ENCODE results near the gene JADE3.

DNA sequence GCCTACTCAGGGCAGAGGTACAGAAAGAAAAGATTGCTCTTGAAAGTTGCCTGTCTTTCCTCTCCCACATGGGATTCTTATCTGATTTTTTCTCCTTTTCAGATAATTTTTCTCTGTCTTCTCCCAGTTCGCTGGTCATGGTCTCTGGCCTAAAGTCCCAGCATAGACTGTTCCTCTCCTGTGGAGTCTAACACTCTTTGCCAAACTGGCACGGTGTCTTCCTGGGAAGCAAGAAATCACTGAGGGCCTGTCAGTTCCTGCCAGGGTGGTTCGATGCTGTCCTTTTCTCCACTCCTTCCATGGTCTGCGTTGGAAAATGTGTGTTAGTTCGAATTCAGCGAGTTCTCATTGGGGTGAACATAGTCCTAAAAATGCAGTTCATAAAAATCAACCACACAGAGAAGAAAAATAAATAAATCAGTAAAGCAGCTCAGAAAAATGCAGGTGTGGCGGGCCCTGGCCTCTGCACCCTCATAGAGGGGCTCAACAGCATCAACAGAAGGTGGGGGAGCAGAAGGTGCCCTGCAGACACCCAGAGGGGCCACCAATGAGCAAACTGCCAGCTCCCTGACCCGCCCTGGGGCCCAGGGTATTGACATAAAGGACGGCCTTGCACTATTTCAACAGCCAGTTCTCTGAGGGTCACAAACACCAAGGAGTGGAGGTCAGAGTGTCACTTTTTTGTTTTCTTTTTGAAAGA, 168.1 kb downstream of the JADE3 start:
- TF ChIP-seq CTCF (IDR thresholded peaks at IDR 0.05; ENCODE audit: insufficient read depth, low read length) (no peak), POLR2AphosphoS5 (IDR thresholded peaks at IDR 0.05; ENCODE audit: low read depth) (no peak), GABPA (IDR thresholded peaks at IDR 0.05; ENCODE audit: low read depth) (no peak)
